ENCODE data around the gene TRPV4.

Gene TRPV4

GRCh38 chr12:109770104-109770860 is 62.9 kb downstream of the TRPV4 start:
- no peak overlapping the region for H3K4me3 ChIP-seq (ENCODE audit: low read depth, low read length)
- H3K4me1 ChIP-seq (ENCODE audit: control insufficient read depth, insufficient read depth, low read length): no peaks in the 10 kb centered on the region
- POLR2A ChIA-PET: no interaction called here
- TF ChIP-seq ZNF529 (tag by site-specific recombination; IDR thresholded peaks at IDR 0.05; ENCODE audit: insufficient replicate concordance) (no peak), ZNF473 (tag by site-specific recombination; IDR thresholded peaks at IDR 0.05) (no peak), ZNF514 (tag by site-specific recombination; IDR thresholded peaks at IDR 0.05) (no peak), ZNF394 (tag by site-specific recombination; IDR thresholded peaks at IDR 0.05; ENCODE audit: borderline replicate concordance) (no peak), PBX3 (CRISPR knock-in tag; IDR thresholded peaks at IDR 0.05) (no peak), ZBTB17 (tag by site-specific recombination; IDR thresholded peaks at IDR 0.05) (no peak), ZNF501 (tag by site-specific recombination; IDR thresholded peaks at IDR 0.05) (no peak), OSR2 (tag by site-specific recombination; IDR thresholded peaks at IDR 0.05) (no peak), ZBTB48 (tag by site-specific recombination; IDR thresholded peaks at IDR 0.05) (no peak)
- TF ChIP-seq, protein P1, sequence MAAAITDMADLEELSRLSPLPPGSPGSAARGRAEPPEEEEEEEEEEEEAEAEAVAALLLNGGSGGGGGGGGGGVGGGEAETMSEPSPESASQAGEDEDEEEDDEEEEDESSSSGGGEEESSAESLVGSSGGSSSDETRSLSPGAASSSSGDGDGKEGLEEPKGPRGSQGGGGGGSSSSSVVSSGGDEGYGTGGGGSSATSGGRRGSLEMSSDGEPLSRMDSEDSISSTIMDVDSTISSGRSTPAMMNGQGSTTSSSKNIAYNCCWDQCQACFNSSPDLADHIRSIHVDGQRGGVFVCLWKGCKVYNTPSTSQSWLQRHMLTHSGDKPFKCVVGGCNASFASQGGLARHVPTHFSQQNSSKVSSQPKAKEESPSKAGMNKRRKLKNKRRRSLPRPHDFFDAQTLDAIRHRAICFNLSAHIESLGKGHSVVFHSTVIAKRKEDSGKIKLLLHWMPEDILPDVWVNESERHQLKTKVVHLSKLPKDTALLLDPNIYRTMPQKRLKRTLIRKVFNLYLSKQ (tag by site-specific recombination; IDR thresholded peaks at IDR 0.05; ENCODE audit: borderline replicate concordance): no peak
- TF ChIP-seq, protein P2, sequence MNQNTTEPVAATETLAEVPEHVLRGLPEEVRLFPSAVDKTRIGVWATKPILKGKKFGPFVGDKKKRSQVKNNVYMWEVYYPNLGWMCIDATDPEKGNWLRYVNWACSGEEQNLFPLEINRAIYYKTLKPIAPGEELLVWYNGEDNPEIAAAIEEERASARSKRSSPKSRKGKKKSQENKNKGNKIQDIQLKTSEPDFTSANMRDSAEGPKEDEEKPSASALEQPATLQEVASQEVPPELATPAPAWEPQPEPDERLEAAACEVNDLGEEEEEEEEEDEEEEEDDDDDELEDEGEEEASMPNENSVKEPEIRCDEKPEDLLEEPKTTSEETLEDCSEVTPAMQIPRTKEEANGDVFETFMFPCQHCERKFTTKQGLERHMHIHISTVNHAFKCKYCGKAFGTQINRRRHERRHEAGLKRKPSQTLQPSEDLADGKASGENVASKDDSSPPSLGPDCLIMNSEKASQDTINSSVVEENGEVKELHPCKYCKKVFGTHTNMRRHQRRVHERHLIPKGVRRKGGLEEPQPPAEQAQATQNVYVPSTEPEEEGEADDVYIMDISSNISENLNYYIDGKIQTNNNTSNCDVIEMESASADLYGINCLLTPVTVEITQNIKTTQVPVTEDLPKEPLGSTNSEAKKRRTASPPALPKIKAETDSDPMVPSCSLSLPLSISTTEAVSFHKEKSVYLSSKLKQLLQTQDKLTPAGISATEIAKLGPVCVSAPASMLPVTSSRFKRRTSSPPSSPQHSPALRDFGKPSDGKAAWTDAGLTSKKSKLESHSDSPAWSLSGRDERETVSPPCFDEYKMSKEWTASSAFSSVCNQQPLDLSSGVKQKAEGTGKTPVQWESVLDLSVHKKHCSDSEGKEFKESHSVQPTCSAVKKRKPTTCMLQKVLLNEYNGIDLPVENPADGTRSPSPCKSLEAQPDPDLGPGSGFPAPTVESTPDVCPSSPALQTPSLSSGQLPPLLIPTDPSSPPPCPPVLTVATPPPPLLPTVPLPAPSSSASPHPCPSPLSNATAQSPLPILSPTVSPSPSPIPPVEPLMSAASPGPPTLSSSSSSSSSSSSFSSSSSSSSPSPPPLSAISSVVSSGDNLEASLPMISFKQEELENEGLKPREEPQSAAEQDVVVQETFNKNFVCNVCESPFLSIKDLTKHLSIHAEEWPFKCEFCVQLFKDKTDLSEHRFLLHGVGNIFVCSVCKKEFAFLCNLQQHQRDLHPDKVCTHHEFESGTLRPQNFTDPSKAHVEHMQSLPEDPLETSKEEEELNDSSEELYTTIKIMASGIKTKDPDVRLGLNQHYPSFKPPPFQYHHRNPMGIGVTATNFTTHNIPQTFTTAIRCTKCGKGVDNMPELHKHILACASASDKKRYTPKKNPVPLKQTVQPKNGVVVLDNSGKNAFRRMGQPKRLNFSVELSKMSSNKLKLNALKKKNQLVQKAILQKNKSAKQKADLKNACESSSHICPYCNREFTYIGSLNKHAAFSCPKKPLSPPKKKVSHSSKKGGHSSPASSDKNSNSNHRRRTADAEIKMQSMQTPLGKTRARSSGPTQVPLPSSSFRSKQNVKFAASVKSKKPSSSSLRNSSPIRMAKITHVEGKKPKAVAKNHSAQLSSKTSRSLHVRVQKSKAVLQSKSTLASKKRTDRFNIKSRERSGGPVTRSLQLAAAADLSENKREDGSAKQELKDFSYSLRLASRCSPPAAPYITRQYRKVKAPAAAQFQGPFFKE (tag by site-specific recombination; IDR thresholded peaks at IDR 0.05; ENCODE audit: borderline replicate concordance): no peak
- no peaks in the 10 kb centered on the region for H3K36me3 ChIP-seq (ENCODE audit: control insufficient read depth in 2 of 2, insufficient read depth in 1 of 2, low read length in 2 of 2)
- no peak overlapping the region for H3K27ac ChIP-seq (ENCODE audit: extremely low read depth, low read depth, low read length)
- CTCF ChIA-PET: interaction anchor here (0.7 to 9.3 kb wide), 4 partner anchors 144 to 251 kb away, joined by 3 to 89 read pairs (median 7); no protein-coding TSS in a partner anchor
- H3K9me3 ChIP-seq (ENCODE audit: control insufficient read depth, insufficient read depth, low read depth, low read length): no peaks in the 10 kb centered on the region

DNA sequence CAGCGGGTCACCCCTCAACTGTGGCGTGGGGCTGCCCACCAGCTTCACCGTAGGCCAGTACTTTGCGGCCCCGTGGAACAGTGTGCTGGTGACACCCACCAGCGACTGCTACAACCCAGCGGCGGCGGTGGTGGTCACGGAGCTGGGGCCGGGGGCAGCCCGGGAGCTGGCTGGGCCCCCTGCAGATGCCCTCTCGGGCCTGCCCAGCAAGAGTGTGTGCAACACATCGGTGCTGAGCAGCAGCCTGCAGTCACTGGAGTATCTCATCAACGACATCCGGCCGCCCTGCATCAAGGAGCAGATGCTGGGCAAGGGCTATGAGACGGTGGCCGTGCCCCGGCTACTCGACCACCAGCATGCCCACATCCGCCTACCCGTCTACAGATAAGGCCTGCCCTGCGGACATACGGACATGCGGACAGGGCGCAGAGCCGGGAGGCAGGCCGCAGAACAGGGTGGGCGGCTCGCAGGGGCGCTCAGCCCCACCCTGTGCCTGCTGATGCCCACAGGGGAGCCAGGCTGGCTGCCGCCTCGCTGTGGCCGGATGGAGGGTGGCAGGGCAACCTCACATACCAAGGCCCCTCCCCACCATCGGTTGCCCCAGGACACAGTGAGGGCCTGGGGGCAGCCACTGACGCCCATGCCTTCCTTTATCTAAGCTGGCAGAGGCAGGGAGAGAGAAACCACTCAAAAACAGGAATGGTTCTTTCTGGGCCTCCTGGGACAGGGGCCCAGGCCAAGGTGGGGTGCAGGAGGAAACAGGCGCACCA is 64.1 kb downstream of the TRPV4 start:
- Histone ChIP-seq H3K4me1 (ENCODE audit: control insufficient read depth, insufficient read depth, low read length) (no peaks in the 10 kb centered on the region), H3K36me3 (ENCODE audit: control insufficient read depth in 2 of 2, insufficient read depth in 1 of 2, low read length in 2 of 2) (no peaks in the 10 kb centered on the region), H3K27ac (ENCODE audit: extremely low read depth, low read depth, low read length) (no peak overlapping the region), H3K4me3 (ENCODE audit: low read depth, low read length) (no peak overlapping the region), H3K9me3 (ENCODE audit: control insufficient read depth, insufficient read depth, low read depth, low read length) (no peaks in the 10 kb centered on the region)
- ChIA-PET POLR2A (no interaction called here), CTCF (interaction anchor here (1.0 kb wide), 1 partner anchor 337 kb away, joined by 3 read pairs; no protein-coding TSS in a partner anchor)
- TF ChIP-seq ZFP37 (tag by site-specific recombination; IDR thresholded peaks at IDR 0.05) (no peak), ZNF530 (tag by site-specific recombination; IDR thresholded peaks at IDR 0.05; ENCODE audit: low read depth) (no peak), ZNF19 (tag by site-specific recombination; IDR thresholded peaks at IDR 0.05; ENCODE audit: low read depth) (no peak), ZNF37A (tag by site-specific recombination; IDR thresholded peaks at IDR 0.05) (no peak)
- TF ChIP-seq, protein P3, sequence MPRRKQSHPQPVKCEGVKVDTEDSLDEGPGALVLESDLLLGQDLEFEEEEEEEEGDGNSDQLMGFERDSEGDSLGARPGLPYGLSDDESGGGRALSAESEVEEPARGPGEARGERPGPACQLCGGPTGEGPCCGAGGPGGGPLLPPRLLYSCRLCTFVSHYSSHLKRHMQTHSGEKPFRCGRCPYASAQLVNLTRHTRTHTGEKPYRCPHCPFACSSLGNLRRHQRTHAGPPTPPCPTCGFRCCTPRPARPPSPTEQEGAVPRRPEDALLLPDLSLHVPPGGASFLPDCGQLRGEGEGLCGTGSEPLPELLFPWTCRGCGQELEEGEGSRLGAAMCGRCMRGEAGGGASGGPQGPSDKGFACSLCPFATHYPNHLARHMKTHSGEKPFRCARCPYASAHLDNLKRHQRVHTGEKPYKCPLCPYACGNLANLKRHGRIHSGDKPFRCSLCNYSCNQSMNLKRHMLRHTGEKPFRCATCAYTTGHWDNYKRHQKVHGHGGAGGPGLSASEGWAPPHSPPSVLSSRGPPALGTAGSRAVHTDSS (tag by site-specific recombination; IDR thresholded peaks at IDR 0.05): no peak
